OCI-LY7 (cell line): ENCODE results near the gene NAXE. TPM values are rescaled to one million over a fixed set of nuclear protein-coding genes. Genes with fewer than 3 reads are reported as not detected.

ENCODE experiments used
- BruUV-seq: library from RNA; stranded (reverse); fragments of 400-500 nt; replicated peaks from 2 replicates; lab custom pipeline; 2021; lab: Mats Ljungman, UMichigan
- CTCF ChIA-PET: fragments of 300-600 bp; sonication (Branson Sonifier 250); formaldehyde crosslinking; loops from one replicate; lab custom pipeline; 2022; ENCODE audit warnings: antibody characterized with exemption; ENCODE audit not compliant: unreplicated experiment; lab: Charles Lee
- POLR2A ChIA-PET: fragments of 300-600 bp; sonication (Branson Sonifier 250); formaldehyde crosslinking; loops from one replicate; lab custom pipeline; 2022; ENCODE audit warnings: antibody characterized with exemption; lab: Charles Lee
- DNase-seq: peaks from one replicate; pipeline ENCODE4 v3.0.0-alpha.2; 2015; ENCODE audit warnings: low spot score
- H2AFZ ChIP-seq: fragments of 200-600 bp; sonication (generic), shearing (Covaris generic); 2 replicates; pipeline ENCODE4 v1.6.1; 2014; ENCODE audit warnings: mild to moderate bottlenecking, antibody characterized with exemption, low read length, moderate library complexity
- H3K27ac ChIP-seq: fragments of 200-600 bp; sonication (generic); 2 replicates; pipeline ENCODE4 v1.5.1; 2014; ENCODE audit warnings: mixed run types, low read depth, mild to moderate bottlenecking, moderate library complexity, low read length, inconsistent platforms; ENCODE audit not compliant: poor library complexity, severe bottlenecking
- H3K36me3 ChIP-seq: fragments of 200-600 bp; sonication (generic); 2 replicates; pipeline ENCODE4 v1.6.1; 2014; ENCODE audit warnings: mild to moderate bottlenecking, antibody characterized with exemption, low read length, moderate library complexity, mixed read lengths; ENCODE audit not compliant: insufficient read depth
- H3K4me1 ChIP-seq: fragments of 200-600 bp; sonication (generic); 2 replicates; pipeline ENCODE4 v1.5.1; 2014; ENCODE audit warnings: mild to moderate bottlenecking, low read length; ENCODE audit not compliant: insufficient read depth, poor library complexity, severe bottlenecking
- H3K4me2 ChIP-seq: fragments of 200-600 bp; sonication (generic); 2 replicates; pipeline ENCODE4 v1.6.1; 2014; ENCODE audit warnings: mild to moderate bottlenecking, low read length
- H3K4me3 ChIP-seq: fragments of 200-600 bp; sonication (generic); 2 replicates; pipeline ENCODE4 v1.5.1; 2014; ENCODE audit warnings: mild to moderate bottlenecking, low read depth, low read length; ENCODE audit not compliant: poor library complexity, severe bottlenecking
- H3K79me2 ChIP-seq: fragments of 200-600 bp; sonication (generic); 2 replicates; pipeline ENCODE4 v1.6.1; 2016; ENCODE audit warnings: low read depth, mild to moderate bottlenecking, low read length, moderate library complexity, mixed read lengths; ENCODE audit not compliant: insufficient read depth
- H3K9me2 ChIP-seq: fragments of 200-600 bp; sonication (generic); 2 replicates; pipeline ENCODE4 v1.6.1; 2016; ENCODE audit warnings: mild to moderate bottlenecking, low read length, mixed read lengths; ENCODE audit not compliant: insufficient read depth
- H3K9me3 ChIP-seq: fragments of 200-600 bp; sonication (generic); 2 replicates; pipeline ENCODE4 v1.6.1; 2014; ENCODE audit warnings: mild to moderate bottlenecking, mixed run types, low read length, mixed read lengths
- H4K20me1 ChIP-seq: fragments of 200-600 bp; sonication (generic); 2 replicates; pipeline ENCODE4 v1.6.1; 2014; ENCODE audit warnings: mild to moderate bottlenecking, antibody characterized with exemption, low read length, moderate library complexity, mixed read lengths; ENCODE audit not compliant: insufficient read depth
- CTCF ChIP-seq: fragments of 200-600 bp; sonication (generic); conservative IDR thresholded peaks from 2 replicates; pipeline ENCODE4 v1.5.1; 2014; ENCODE audit warnings: mild to moderate bottlenecking, antibody characterized with exemption, low read length, moderate library complexity, mixed read lengths
- EZH2phosphoT487 ChIP-seq: fragments of 200-600 bp; sonication (generic); IDR thresholded peaks from 2 replicates; pipeline ENCODE4 v1.6.1; 2018; ENCODE audit warnings: low read depth, borderline replicate concordance, mild to moderate bottlenecking, mixed run types, antibody characterized with exemption, low read length, moderate library complexity, mixed read lengths
- intact Hi-C: fragments of 100-400 bp; cut with micrococcal nuclease; formaldehyde crosslinking; loops from one replicate; pipeline ENCODE4 v1.10.0; 2022; ENCODE audit not compliant: unreplicated experiment
- total RNA-seq, 2 experiments: library from RNA; depleted of rRNA in 1 of 2; stranded (reverse); fragments of >200 nt in 1 of 2; shearing (Covaris generic) in 1 of 2; gene quantifications; 2 replicates each; pipeline ENCODE4 v1.2.3, GENCODE V29; 2014 to 2022

Gene NAXE
- total RNA-seq, 2 experiments from 2014 or later, result 61.1 to 71.6 TPM

GRCh38 chr1:156592158-156592909 lies 758 bp downstream of the NAXE start:
- TSS peak; percentile 39 for BruUV-seq
- Histone ChIP-seq H3K4me3 (peak overlapping the region; percentile 89), H3K9me2 (no peaks in the 10 kb centered on the region), H3K4me2 (peak overlapping the region; percentile 82), H2AFZ (no peak overlapping the region; the same call in 1 of the 2 replicates), H3K9me3 (no peaks in the 10 kb centered on the region), H3K79me2 (no peaks in the 10 kb centered on the region), H4K20me1 (no peaks in the 10 kb centered on the region), H3K36me3 (peaks cover 49% of the 10 kb centered on the region), H3K4me1 (peaks cover 27% of the 10 kb centered on the region), H3K27ac (peak overlapping the region; percentile 50)
- intact Hi-C loops, result no loop called here
- ChIA-PET POLR2A (interaction anchor here (1.0 to 2.5 kb wide), 4 partner anchors 9 to 137 kb away, joined by 3 to 27 read pairs (median 4); partner anchors contain the start of gene GPATCH4), CTCF (interaction anchor here (0.6 to 1.1 kb wide), 3 partner anchors 10 to 12 kb away, joined by 3 to 5 read pairs (median 4); no protein-coding TSS in a partner anchor)
- TF ChIP-seq CTCF (no peak), EZH2phosphoT487 (no peak)
- DNase-seq, result no peak

GRCh38 chr1:156592910-156593660 lies 1.5 kb downstream of the NAXE start:
- TF ChIP-seq CTCF, result no peak
- no peak for TF ChIP-seq EZH2phosphoT487
- peak overlapping the region; percentile 89 for H3K4me3 ChIP-seq
- H3K9me3 ChIP-seq, result no peaks in the 10 kb centered on the region
- peak; percentile 50 for DNase-seq
- ChIA-PET CTCF (interaction anchor here (1.0 kb wide), 1 partner anchor 207 kb away, joined by 4 read pairs; no protein-coding TSS in a partner anchor), POLR2A (interaction anchor here (2.5 kb wide), 1 partner anchor 8 kb away, joined by 27 read pairs; the partner anchor contains the start of gene GPATCH4)
- H3K4me2 ChIP-seq, result peak overlapping the region; percentile 82
- no peak overlapping the region for H2AFZ ChIP-seq
- intact Hi-C loops, result no loop called here
- no peaks in the 10 kb centered on the region for H3K9me2 ChIP-seq
- H4K20me1 ChIP-seq, result no peaks in the 10 kb centered on the region
- peak overlapping the region; percentile 50 for H3K27ac ChIP-seq
- peaks cover 57% of the 10 kb centered on the region for H3K36me3 ChIP-seq
- no peaks in the 10 kb centered on the region; the same call in 1 of the 2 replicates for H3K79me2 ChIP-seq
- H3K4me1 ChIP-seq, result peaks cover 27% of the 10 kb centered on the region
- BruUV-seq, result no TSS peak
